Choroid plexus epithelial cell (primary cell): ENCODE data around the gene CKS1B.

Source experiments
- DNase-seq: peaks from one replicate; pipeline ENCODE4 v3.0.0-alpha.2; 2010; ENCODE audit warnings: low read depth
- H3K4me3 ChIP-seq: 2 replicates; pipeline ENCODE4 v1.5.1; 2011; ENCODE audit warnings: low read depth, mild to moderate bottlenecking, control low read depth, low read length, moderate library complexity
- CTCF ChIP-seq: conservative IDR thresholded peaks from 2 replicates; pipeline ENCODE4 v1.5.1; 2011; ENCODE audit warnings: low read depth, mild to moderate bottlenecking, control low read depth, inconsistent platforms, low read length, moderate library complexity

The CKS1B gene

DNA sequence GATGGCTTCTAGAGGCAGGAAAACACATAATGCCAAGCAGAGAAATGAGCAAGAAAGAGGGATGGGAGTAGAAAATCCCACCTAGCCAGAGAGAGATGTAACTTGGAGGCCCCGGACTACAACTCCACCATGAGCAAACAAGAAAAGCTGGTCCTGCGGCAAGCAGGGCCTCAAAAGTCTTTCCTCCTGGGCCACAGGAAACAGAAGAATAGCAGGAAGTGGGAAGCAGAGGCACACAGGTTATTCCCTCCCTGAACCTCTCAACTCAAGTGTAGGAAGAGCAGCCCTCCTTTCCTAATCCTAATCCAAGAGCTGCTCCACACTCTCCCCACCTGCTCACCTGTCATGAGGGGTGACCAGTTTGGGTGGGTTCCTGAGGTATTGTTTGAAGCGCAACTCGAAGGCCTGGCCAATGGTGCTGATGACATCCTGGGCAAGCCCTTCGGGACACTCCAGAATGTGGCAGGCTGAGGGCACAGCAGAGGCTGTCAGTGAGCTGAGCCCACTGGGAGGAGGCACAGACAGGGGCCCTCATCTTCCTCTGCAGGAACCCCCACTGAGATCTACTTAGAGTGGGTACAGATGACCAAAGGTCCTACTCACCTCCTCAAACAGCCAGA is 7.0 kb upstream of the CKS1B start:
- DNase-seq: no peak
- TF ChIP-seq CTCF: no peak
- peak overlapping the region; percentile 3 for H3K4me3 ChIP-seq

- H3K4me3 ChIP-seq: peak overlapping the region; percentile 71
- no peak for TF ChIP-seq CTCF
- DNase-seq: no peak
Observed at GRCh38 chr1:154968731-154969130, 5.8 kb upstream of the CKS1B start.

GRCh38 chr1:154969246-154969645 is 5.2 kb upstream of the CKS1B start:
- DNase-seq: no peak
- no peak for TF ChIP-seq CTCF
- H3K4me3 ChIP-seq: peak overlapping the region; percentile 71

GRCh38 chr1:154969860-154970452 is 4.5 kb upstream of the CKS1B start:
- TF ChIP-seq CTCF: no peak
- peak overlapping the region; percentile 71 for H3K4me3 ChIP-seq
- DNase-seq: peak; percentile 29

DNA sequence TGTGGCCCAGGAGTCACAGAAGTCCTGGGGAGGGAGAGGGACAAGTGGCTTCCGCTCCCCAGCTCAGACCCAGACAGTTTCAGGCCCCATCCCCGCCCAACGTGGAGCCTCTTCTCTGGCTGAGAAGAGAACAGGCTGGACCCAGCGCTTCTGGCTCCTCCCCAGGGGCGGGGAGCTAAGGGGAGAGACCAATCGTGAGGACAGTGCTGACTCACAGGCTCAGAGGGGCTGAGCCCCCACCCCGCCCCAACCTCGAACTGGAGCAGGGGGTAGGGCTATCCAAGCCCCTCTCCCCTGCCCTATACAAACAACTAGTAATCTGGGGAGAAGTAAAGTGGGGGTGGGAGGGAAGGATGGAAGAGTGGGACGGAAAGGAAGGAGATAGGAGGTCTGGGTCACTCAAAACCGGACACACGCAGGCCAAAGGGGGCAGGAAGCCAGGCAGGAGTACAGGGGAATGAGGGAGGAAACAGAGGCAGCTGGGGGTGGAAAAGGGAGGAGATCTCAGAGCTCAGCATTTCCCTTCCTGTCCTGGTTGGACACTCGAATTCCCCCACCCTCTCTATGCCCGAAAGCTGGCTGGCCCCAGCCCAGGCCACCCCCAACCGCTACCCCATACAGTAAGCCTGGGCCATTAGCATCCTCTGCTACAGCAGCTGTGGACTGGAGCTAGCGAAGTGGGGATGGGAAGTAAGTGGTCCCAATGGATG is 3.7 kb upstream of the CKS1B start, which contains the start of gene SHC1:
Gene SHC1 (minus strand): TSS at position 117 of the 710 bp plus-strand sequence. CDS start 221 bp downstream, outside the sequence.
- H3K4me3 ChIP-seq: peak within 1 kb of the TSS; percentile 71
- peak; percentile 94 for DNase-seq
- no peak for TF ChIP-seq CTCF

GRCh38 chr1:154971341-154971998 is 3.0 kb upstream of the CKS1B start:
- DNase-seq: peak; percentile 61
- H3K4me3 ChIP-seq: peak overlapping the region; percentile 71
- no peak for TF ChIP-seq CTCF
